Subcutaneous adipose tissue (tissue), 4 donors: ENCODE results near the gene ZBTB7A. TPM values are rescaled to one million over a fixed set of nuclear protein-coding genes. Genes with fewer than 3 reads are reported as not detected.

Experiments used
- CTCF ChIP-seq: fragments of 450-650 bp; IDR thresholded peaks from one replicate; pipeline ENCODE4 v1.5.1; 2016; ENCODE audit warnings: low read depth, mild to moderate bottlenecking, control low read depth, antibody characterized with exemption, moderate library complexity
- total RNA-seq, 4 donors: library from RNA; depleted of rRNA; stranded (reverse); fragments of >200 nt; gene quantifications; one replicate each; pipeline ENCODE4 v1.1.0, GENCODE V29; 2016

ZBTB7A gene
- total RNA-seq, 4 donors from 2014 or later = 14.2 to 63.9 (median 28.7) TPM

GRCh38 chr19:4108767-4109625, 42.3 kb upstream of the ZBTB7A start:
- TF ChIP-seq CTCF = no peak

DNA sequence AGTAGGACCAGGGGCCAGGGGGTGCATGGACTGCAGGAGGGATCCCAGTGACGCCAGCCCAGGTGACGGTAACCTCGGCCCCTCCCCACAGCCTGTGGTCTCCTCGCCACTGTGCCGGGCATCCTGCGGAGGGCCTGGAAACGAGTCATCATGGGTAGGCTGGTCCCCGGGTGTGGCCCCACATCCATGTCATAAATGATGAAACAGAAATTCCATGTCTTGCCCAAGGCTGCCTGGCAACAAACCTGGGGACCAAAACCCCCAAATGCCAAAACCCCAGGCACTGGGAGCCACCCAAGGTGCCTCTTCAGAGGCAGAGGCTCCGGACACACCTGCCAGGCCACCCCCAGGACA, 36.4 kb upstream of the ZBTB7A start:
- no peak for TF ChIP-seq CTCF

- TF ChIP-seq CTCF = no peak
Observed at GRCh38 chr19:4102339-4103079, 35.8 kb upstream of the ZBTB7A start.

GRCh38 chr19:4101496-4101770, 34.7 kb upstream of the ZBTB7A start:
- no peak for TF ChIP-seq CTCF

- TF ChIP-seq CTCF = no peak
Observed at GRCh38 chr19:4100647-4101495, 34.2 kb upstream of the ZBTB7A start.

DNA sequence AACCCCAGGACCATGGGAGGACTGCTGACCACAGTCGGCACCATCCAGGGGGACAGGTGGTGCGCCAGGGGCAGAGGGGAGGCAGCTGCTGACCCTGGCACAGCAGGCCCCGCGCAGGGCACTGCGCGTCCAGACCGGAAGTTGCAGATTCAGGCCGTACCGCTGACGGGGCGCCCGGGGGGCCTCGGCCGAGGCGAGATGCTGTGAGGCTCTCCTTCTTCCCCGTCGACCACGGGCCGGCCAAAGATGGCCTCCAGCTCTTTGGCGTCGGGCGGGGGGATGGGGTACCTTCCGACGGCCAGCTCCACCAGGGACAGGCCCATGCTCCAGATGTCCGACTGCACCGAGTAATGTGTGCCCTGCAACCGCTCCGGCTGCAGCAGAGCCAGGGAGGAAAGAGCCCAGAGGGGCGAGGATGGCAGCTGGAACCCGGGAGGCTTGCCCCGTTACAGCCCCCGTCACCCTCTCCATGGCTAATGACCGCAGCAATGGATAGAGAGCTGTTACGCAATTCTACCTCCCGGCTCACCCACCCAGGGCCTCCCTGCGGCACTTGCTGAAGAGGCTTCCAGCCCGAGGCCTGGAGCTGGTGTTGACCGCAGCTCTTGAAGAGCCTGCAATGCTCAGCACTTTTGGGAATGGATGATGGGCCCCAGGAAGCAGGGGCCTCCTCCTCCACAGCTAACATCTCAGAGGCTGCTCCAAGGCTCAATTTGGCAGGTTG, 32.5 kb upstream of the ZBTB7A start:
- TF ChIP-seq CTCF = no peak
